Neural cell (in vitro differentiated cells): ENCODE results near the gene RHBDF2.

Source experiments
- TAF1 ChIP-seq: IDR thresholded peaks from 2 replicates; pipeline ENCODE4 v1.6.1; 2012; ENCODE audit warnings: low read depth
- TF ChIP-seq, protein P1 (sequence below): fragments of 450-650 bp; IDR thresholded peaks from 2 replicates; pipeline ENCODE4 v1.5.1; 2014; ENCODE audit warnings: antibody characterized with exemption, mild to moderate bottlenecking, moderate library complexity; ENCODE audit not compliant: poor library complexity, severe bottlenecking

DNA sequence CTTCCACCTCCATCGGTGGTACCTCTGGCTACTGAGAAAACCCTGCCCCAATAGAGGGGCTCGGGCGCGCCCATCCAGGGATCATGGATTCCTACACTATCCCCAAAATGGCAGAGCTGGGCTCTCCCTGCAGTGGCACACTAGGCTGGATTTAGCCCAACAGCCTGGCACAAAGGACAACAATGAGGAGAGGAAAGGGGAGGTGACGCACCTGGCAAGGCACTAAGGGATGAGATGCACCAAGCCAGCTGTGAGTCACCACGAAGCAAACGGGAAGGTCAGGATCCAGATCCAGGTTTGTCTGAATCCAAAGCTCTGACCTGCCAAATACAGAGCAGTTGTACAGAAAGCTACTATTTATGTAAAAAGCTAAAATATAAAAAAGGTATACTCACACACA is 66.4 kb downstream of the RHBDF2 start:
- TF ChIP-seq, protein P1, sequence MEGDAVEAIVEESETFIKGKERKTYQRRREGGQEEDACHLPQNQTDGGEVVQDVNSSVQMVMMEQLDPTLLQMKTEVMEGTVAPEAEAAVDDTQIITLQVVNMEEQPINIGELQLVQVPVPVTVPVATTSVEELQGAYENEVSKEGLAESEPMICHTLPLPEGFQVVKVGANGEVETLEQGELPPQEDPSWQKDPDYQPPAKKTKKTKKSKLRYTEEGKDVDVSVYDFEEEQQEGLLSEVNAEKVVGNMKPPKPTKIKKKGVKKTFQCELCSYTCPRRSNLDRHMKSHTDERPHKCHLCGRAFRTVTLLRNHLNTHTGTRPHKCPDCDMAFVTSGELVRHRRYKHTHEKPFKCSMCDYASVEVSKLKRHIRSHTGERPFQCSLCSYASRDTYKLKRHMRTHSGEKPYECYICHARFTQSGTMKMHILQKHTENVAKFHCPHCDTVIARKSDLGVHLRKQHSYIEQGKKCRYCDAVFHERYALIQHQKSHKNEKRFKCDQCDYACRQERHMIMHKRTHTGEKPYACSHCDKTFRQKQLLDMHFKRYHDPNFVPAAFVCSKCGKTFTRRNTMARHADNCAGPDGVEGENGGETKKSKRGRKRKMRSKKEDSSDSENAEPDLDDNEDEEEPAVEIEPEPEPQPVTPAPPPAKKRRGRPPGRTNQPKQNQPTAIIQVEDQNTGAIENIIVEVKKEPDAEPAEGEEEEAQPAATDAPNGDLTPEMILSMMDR = no peak
- no peak for TF ChIP-seq TAF1
